GF-D8 (cell line): ENCODE results near the gene SWSAP1.
"Not testable (repeated sequence)": the region's sequence is repeated elsewhere in the genome, so short reads cannot be mapped to it uniquely, and the experiment has no call there.

Experiments
- DNase-seq: peaks from one replicate; lab custom pipeline; 2025; lab: John Stamatoyannopoulos, UW

The SWSAP1 gene

DNA sequence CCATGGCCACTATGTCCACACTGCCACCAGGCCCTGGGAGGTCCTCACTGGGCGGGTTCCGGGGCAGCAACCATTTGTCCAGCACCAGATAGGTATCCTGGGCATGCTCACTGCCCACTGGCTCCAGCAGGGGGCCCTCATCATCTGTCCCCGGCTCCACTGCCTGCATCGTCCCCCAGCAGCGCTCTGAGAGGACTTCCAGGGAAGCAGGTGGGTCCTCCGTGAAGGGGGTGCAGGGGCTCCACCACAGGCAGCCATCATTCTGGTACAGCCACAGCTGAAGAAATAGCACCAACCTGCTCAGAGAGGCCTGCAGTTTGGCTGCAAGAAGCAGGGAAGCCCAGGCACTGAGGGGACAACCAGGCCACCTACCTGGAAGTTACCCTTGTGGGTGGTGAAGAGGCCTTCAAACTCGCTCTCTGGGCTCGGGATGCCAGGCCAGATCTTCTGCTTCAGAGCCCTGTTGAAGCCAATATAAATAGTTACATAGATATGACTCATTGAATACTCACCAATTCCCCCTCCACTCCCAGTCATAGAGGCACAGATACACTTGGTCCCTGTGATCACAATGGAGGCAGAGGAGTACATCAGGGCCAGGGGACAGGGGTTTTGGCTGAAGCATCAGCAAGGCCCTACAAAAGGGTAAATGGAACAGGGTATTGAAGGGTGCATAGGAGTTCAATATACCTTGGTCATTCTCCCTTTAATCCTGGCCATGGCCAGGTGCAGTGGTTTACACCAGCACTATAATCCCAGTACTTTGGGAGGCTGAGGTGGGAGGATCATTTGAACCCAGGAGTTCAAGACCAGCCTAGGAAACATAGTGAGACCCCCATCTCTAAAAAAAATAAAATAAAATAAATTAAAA, 4.1 kb downstream of the SWSAP1 start:
- DNase-seq = no peak

- not testable (repeated sequence) for DNase-seq
These were observed 4.9 kb downstream of the SWSAP1 start for GRCh38 chr19:11379269-11379845.

- DNase-seq = no peak
These were observed 5.4 kb downstream of the SWSAP1 start for GRCh38 chr19:11379857-11380350.

DNA sequence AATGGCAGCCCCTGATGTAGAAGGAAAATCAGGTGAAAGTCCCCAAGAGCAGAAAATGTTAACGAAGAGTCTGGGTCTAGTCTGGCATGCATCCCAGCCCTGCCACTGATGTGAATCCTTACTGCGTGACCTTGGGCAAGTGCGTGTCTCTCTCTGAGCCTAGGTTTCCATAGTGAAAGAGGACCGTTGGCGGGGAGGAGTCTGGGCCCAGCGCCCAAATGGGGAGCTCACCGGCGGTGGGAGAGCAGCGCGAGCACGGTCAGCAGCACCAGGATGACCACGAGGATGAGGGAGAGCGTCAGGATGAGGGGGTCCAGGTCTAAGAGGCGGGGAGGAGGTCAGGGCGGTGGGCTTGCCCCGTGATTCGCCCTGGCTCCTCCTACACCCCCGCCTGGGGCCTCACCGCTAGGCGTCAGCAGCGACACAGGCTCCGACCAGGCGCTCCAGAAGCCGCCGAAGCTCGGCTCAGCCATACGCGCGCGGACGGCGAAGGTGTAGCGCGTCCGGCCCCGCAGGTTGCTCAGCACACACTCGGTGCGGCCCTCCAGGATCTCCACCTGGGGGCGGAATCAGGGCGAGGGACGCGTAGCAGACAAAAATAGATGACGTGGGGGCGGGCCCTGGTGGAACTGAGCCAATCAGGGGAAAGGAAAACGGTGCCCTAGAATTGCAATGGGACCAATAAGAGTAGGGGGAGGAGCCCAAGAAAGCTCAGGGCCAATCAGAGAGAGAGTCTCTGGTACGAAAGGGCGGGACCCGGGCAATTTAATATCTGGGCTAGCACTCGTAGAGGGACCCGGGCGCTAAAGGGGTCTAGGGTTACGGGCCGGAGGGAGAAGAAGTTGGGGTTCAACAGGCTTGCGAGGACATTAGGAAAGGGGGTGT, 6.4 kb downstream of the SWSAP1 start:
- DNase-seq = peak; percentile 80

DNA sequence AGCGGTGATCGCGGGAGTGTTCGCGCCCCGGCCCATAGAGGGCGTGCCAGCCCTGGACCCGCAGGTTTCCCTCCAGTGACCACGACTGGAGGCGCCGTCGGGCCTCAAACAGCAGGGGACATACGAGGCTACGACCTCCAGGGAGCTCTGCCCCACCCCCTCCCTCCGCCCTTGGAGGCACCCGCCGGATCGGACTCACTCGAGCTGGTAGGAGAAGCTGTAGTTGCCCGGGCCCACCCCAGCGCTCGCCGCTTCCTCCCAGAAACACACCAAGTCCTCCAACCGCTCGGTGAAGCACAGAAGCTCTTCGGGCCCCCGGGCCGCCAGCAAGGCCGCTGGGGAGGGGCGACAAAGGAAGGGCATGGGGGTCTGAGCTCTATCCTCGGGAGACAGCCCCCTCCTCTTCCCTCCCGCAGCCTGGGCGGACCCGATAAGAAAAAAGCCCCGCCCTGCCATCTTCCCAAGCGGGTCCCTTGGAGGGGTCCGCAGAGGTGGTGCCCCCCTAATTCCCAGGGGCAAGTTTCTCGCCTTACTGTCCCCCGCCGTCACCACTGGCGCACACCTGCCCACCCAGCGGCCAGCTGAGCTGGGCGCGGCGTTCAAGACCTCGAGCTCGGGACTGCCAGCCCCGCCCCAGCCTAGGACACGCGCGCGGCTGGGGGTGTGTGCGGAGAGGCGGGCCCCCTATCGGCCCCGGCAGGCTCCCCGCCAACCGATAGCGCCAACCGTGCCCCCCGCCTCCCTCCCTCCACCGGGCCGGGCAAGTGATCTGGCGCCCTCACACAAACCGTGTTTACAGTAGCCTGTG, 8.6 kb downstream of the SWSAP1 start:
- DNase-seq = no peak

DNA sequence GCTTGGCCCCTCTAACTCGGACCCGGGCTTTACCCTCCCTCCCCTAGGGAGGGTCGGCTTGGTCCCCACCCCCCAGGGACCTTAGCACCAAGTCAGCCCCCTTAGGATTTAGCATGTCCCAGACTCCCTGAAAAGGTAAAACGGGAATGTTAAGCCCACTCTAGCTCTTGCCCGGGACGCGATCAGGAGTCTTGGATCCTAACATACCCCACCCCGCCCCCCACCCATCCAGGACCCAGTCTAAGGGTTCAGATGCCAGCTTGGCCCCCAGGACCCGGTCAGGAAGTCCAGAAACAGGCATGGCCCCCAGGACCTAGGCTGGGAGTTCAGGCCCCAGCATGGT, 9.2 kb downstream of the SWSAP1 start:
- no peak for DNase-seq

DNA sequence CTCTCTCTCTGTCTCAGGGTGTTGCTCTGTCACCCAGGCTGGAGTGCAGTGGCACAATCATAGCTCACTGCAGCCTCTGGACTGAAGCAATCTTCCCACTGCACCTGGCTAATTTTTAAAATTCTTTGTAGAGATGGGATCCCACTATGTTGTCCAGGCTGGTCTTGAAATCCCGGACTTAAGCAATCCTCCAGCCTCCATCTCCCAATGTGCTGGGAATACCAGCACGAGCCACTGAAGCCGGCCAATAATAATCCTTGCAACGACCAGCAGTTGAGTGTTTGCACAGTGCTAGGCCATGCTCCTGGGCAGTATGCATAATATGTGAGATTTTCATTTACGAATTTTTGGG, 10.3 kb downstream of the SWSAP1 start:
- DNase-seq = no peak

- DNase-seq = peak; percentile 4
These were observed 12.9 kb downstream of the SWSAP1 start for GRCh38 chr19:11387162-11388034.

DNA sequence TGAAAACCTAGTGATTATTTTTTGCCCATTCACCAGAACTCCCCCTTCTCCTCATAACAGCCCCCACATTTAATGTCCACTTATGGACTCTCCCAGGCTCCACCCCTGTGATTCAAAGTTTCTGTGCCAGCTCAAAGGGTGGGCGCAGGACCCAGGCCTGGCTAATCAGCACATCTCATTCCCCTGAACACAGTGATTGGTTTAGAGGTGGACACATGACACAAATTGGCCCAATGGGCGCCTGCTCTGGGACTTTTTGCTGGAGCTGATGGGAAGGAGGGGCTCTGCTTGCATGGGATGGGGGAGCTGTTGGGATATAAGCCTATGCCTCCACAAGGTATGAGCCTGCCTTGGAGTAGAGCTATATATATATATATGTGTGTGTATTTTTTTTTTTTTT, 15.9 kb downstream of the SWSAP1 start:
- no peak for DNase-seq

DNA sequence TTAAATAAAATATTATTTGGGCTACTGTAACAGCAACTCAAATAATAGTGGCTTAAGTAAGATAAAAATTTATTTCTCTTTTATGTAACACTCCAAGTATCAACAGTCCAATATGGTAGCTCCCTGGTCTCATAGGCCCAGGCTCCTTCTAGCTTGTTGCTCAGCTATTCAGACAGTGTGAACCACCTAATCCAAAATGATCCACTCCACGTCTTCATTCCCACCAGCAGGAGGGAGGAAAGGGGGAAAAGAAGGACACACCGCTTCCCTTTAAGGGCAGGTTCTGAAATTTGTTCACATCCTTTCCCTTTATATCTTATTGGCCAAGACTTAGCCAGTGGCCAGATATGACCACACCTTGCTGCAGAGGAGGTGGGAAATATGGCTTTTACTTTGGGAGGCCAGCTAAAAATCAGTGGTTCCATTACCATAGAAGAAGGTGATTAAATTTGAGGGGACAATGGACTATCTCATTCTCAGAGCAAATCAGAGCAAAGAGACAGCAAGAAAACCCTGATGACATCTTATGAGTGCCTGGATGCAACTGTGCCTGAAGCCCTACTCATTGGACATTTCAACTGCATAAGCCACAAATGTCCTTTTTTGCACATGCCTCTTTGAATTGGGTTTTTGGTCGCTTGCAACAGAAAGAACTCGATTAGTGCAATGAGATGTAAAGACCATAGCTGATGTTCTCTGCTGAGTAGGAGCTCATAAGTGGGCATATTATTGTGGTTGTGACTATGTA, 16.6 kb downstream of the SWSAP1 start:
- DNase-seq = no peak

GRCh38 chr19:11397089-11397610, 22.7 kb downstream of the SWSAP1 start:
- no peak for DNase-seq

DNA sequence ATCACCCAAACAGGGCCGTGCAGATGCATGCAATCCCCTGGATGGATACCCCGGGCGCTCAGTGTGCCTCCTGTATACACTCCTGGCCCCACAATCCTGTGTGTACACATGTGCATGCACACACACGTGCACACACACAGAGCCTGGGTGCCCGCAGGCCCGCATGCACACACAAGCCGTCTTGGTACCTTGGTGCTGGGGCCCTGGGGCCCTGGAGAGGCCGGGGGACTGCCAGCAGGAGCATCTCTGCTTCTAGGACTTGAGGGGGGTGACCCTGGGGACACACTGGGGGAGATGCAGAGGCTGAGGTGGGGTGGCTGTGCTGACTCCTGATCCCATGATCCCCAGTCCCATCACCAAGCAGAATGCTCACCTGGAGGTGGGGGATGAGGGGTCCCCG, 25.2 kb downstream of the SWSAP1 start:
- no peak for DNase-seq

- no peak for DNase-seq
These were observed 26.3 kb downstream of the SWSAP1 start for GRCh38 chr19:11400798-11401197.

GRCh38 chr19:11401808-11402543, 27.5 kb downstream of the SWSAP1 start:
- no peak for DNase-seq

- no peak for DNase-seq
These were observed 30.2 kb downstream of the SWSAP1 start for GRCh38 chr19:11404588-11405222.

DNA sequence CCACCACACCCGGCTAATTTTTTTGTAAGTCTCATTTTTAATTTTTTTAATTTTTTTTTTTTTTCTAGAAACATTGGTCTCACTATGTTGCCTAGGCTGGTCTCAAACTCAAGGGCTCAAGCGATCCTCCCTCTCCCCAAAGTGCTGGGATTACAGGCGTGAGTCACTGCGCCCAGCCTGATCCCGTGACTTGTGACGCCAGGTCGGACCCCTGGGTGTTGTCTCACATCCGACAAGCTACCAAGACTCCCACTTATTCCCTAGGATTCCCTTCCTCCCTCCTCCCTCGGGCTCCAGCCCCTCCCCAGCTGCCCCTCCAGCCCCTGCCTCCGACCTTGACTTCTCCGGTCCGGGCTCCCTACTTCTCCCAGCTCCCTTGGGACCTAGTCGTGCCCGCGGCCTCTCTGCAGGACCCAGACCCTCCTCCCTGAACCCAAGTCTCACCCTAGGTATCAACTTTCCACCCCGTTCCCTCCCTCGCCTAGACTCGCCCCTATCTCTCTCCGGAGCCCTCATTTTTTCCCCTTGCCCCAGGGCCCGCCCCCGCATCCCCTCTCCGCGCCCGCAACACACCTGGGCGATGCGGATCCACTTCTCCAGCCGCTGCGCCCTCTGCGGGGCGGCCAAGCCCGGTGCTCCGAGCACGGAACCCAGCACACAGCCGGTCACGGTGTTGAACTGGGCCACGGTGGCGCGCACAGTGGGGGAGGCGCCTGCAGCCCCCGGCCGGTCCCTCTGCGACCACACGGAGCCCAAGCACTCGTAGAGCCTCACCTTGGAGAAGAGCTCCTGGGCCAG, 31.6 kb downstream of the SWSAP1 start:
- no peak for DNase-seq

DNA sequence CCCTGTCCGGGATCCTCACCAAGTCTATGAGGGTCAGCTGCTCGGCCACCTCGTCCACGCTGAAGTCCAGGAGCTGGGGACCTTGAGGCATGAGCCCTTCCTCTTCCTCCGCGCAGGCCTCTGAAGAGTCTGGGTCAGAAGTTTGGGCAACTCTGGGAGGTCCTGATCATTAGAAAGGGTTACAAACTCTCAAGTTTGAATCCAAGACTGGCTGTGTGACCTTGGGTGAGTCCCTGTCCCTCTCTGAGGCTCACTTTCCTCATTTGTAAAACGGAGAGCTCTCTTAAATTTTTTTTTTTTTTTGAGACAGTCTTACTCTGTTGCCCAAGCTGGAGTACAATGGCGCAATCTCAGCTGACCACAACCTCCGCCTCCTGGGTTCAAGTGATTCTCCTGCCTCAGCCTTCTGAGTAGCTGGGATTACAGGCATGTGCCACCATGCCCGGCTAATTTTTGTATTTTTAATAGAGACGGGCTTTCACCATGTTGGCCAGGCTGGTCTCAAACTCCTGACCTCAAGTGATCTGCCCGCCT, 32.3 kb downstream of the SWSAP1 start:
- DNase-seq = not testable (repeated sequence)

DNA sequence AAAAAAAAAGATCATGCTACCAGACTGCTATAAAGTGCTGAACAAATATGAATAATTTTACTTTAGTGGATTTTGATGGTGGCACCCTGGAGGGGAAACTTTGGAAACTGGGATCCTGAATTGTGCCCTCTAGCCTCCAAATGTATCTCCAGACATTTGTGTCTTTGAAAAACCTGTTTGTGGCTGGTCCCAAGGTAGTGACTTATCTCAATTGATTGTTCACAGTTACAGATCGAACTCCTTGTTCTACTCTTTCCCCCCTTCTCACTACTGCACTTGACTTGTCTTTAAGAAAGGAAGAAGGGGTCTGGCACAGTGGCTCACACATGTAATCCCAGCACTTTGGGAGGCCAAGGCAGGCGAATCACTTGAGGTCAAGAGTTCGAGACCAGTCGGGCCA, 34.1 kb downstream of the SWSAP1 start:
- DNase-seq = no peak
